HepG2 (cell line): ENCODE data around the gene CLNS1A. TPM values are rescaled to one million over a fixed set of nuclear protein-coding genes. Genes with fewer than 3 reads are reported as not detected.
A peak's percentile ranks its signal among the peaks of the same experiment; 100 is the strongest.

Experiments used
- BRF2 ChIP-seq: sonication (generic); formaldehyde crosslinking; IDR thresholded peaks from 2 replicates; pipeline ENCODE4 v1.8.1; 2022; ENCODE audit warnings: mild to moderate bottlenecking, missing genetic modification reagents
- FOXJ3 ChIP-seq: sonication (generic); formaldehyde crosslinking; IDR thresholded peaks from 2 replicates; pipeline ENCODE4 v1.4.0; 2020; ENCODE audit warnings: missing genetic modification reagents, mild to moderate bottlenecking, borderline replicate concordance
- KDM2A ChIP-seq: sonication (generic); formaldehyde crosslinking; IDR thresholded peaks from 2 replicates; pipeline ENCODE4 v1.4.0; 2020; ENCODE audit warnings: low read depth, missing genetic modification reagents, borderline replicate concordance
- KDM5B ChIP-seq: sonication (generic); formaldehyde crosslinking; IDR thresholded peaks from 2 replicates; pipeline ENCODE4 v1.4.0; 2020; ENCODE audit warnings: missing genetic modification reagents, mild to moderate bottlenecking, borderline replicate concordance
- MEIS2 ChIP-seq: sonication (generic); formaldehyde crosslinking; IDR thresholded peaks from 2 replicates; pipeline ENCODE4 v1.9.0; 2021; ENCODE audit warnings: mild to moderate bottlenecking, missing genetic modification reagents
- MTA1 ChIP-seq: sonication (generic); formaldehyde crosslinking; IDR thresholded peaks from 2 replicates; pipeline ENCODE4 v1.4.0; 2020; ENCODE audit warnings: missing genetic modification reagents, mild to moderate bottlenecking, borderline replicate concordance
- RARG ChIP-seq: sonication (generic); formaldehyde crosslinking; IDR thresholded peaks from 2 replicates; pipeline ENCODE4 v1.4.0; 2020; ENCODE audit warnings: low read depth, mild to moderate bottlenecking, missing genetic modification reagents
- REST ChIP-seq, 2 experiments: IDR thresholded peaks; 2 replicates each; pipeline ENCODE4 v1.6.1; 2011 to 2012; ENCODE audit warnings: low read length in 2 of 2, borderline replicate concordance in 1 of 2, low read depth in 1 of 2, mild to moderate bottlenecking in 1 of 2, moderate library complexity in 1 of 2
- SCMH1 ChIP-seq: sonication (generic); formaldehyde crosslinking; IDR thresholded peaks from 2 replicates; pipeline ENCODE4 v1.9.0; 2021; ENCODE audit warnings: missing genetic modification reagents, mild to moderate bottlenecking, borderline replicate concordance
- SMAD1 ChIP-seq: sonication (generic); formaldehyde crosslinking; IDR thresholded peaks from 2 replicates; pipeline ENCODE4 v1.4.0; 2020; ENCODE audit warnings: missing genetic modification reagents, low read depth, mild to moderate bottlenecking, borderline replicate concordance
- SMARCC2 ChIP-seq: fragments of 450-650 bp; IDR thresholded peaks from 2 replicates; pipeline ENCODE4 v1.6.1; 2017; ENCODE audit warnings: antibody characterized with exemption, mild to moderate bottlenecking
- SP5 ChIP-seq: IDR thresholded peaks from 2 replicates; pipeline ENCODE4 v1.6.1; 2016; ENCODE audit warnings: low read depth, borderline replicate concordance
- ZFAT ChIP-seq: sonication (generic); formaldehyde crosslinking; conservative IDR thresholded peaks from 2 replicates; pipeline ENCODE4 v1.8.1; 2023; ENCODE audit warnings: missing genetic modification reagents, inconsistent platforms
- ZNF333 ChIP-seq: sonication (generic); formaldehyde crosslinking; IDR thresholded peaks from 2 replicates; pipeline ENCODE4 v1.4.0; 2020; ENCODE audit warnings: mild to moderate bottlenecking, missing genetic modification reagents, borderline replicate concordance
- ZNF513 ChIP-seq: sonication (generic); formaldehyde crosslinking; conservative IDR thresholded peaks from 2 replicates; pipeline ENCODE4 v1.5.0; 2020; ENCODE audit warnings: missing genetic modification reagents
- ZNF782 ChIP-seq: sonication (generic); formaldehyde crosslinking; IDR thresholded peaks from 2 replicates; pipeline ENCODE4 v1.4.0; 2020; ENCODE audit warnings: missing genetic modification reagents, mild to moderate bottlenecking, borderline replicate concordance
- ZNF800 ChIP-seq: sonication (generic); formaldehyde crosslinking; IDR thresholded peaks from 2 replicates; pipeline ENCODE4 v1.4.0; 2020; ENCODE audit warnings: missing genetic modification reagents
- ZNF841 ChIP-seq: sonication (generic); formaldehyde crosslinking; IDR thresholded peaks from 2 replicates; pipeline ENCODE4 v1.8.1; 2023; ENCODE audit warnings: missing genetic modification reagents, borderline replicate concordance
- ZSCAN25 ChIP-seq: sonication (generic); formaldehyde crosslinking; IDR thresholded peaks from 2 replicates; pipeline ENCODE4 v1.8.0; 2022; ENCODE audit warnings: mild to moderate bottlenecking, missing genetic modification reagents
- polyA plus RNA-seq, 8 experiments: library from polyadenylated mRNA; depleted of rRNA in 3 of 8; stranded (reverse) in 7 of 8; unstranded in 1 of 8; fragments of >200 nt; fragmentation: Illumina TruSeq in 4 of 8; extraction: Trizol in 4 of 8; gene quantifications; 2 replicates each; pipeline versions ENCODE4 v1.2.1 to v1.2.3, GENCODE V29; 2011 to 2016; ENCODE audit warnings: low read depth in 4 of 8, missing spikeins in 1 of 8, mixed read lengths in 1 of 8; ENCODE audit not compliant: insufficient read depth in 1 of 8
- total RNA-seq, 5 experiments: library from RNA; depleted of rRNA; stranded (reverse); fragments of >200 nt; fragmentation: Illumina TruSeq; extraction: Trizol; gene quantifications; 2 replicates each; pipeline ENCODE4 v1.2.3, GENCODE V29; 2016; ENCODE audit warnings: low read depth in 1 of 5

The CLNS1A gene
- total and polyA plus RNA-seq, 2 of the 13 experiments (the other 11 are each of a cell fraction or from before 2014, with no cell fraction given), result 158 to 219 TPM

DNA sequence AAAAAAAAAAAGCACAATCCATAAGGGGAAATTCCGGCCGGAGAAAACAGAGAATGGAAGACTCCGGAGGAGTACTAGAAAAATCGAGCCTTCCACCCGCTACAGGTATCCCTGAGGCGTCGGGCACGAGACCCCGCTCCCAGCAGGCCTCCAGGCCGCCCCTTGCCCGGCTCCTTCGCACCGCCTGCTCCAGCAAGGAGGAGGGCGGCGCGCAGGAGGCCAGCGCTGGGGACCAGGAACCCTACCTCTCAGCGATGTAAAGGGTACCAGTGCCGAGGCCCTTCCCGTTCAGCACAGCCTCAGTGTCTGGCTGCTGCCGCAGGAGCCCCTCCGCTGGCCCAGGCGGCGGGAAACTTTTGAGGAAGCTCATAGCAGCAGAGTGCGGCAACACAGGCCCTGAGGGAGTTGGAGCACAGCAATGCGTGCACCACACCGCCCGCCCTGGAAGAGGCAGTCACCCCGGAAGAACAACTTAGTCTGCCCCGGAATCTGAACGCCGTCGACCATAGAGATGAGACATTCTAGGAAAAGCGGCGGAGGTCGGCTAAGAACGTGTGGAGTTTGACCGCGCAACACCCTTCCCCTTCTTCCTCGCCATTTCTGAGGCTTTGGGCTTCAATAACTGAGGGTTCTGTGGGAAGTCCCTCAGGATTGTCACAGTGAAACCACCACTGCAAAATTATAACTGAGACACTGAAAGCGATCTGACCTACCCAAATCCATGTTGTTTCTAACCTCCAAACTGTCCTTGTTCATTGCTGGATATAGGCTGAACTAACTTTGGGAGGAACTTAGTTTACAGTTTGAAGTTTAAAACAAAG, at the start of gene CLNS1A (continued):
- no peak for TF ChIP-seq SCMH1 (CRISPR knock-in tag)
- TF ChIP-seq KDM2A (CRISPR knock-in tag), result peak; percentile 74
- peak; percentile 46; the same call in 1 of the 2 replicates for TF ChIP-seq ZSCAN25 (CRISPR knock-in tag)
- no peak for TF ChIP-seq RARG (CRISPR knock-in tag)
- peak in 1 of 2 experiments; percentile 43; a peak in 1 of 4 replicates for TF ChIP-seq REST (IDR thresholded peaks at IDR 0.05; ENCODE audit: borderline replicate concordance in 1 of 2, low read depth in 1 of 2, low read length in 2 of 2)
- TF ChIP-seq MEIS2 (CRISPR knock-in tag), result peak; percentile 51; the same call in 1 of the 2 replicates
- TF ChIP-seq SMAD1 (CRISPR knock-in tag), result peak; percentile 30; the same call in 1 of the 2 replicates
- peak; percentile 69; the same call in 1 of the 2 replicates for TF ChIP-seq KDM5B (CRISPR knock-in tag)
- no peak for TF ChIP-seq ZFAT (CRISPR knock-in tag)
- 0 out of 2 replicates have a peak, but pooled peaks have one; percentile 22 for TF ChIP-seq SP5 (CRISPR knock-in tag)
- no peak for TF ChIP-seq ZNF841 (CRISPR knock-in tag)
- TF ChIP-seq FOXJ3, result no peak
- peak; percentile 66; the same call in 1 of the 2 replicates for TF ChIP-seq ZNF513 (CRISPR knock-in tag)
- peak; percentile 68; the same call in 1 of the 2 replicates for TF ChIP-seq ZNF333 (CRISPR knock-in tag)
- TF ChIP-seq MTA1 (CRISPR knock-in tag), result peak; percentile 65; the same call in 1 of the 2 replicates
- TF ChIP-seq SMARCC2, result no peak
- peak; percentile 69; the same call in 1 of the 2 replicates for TF ChIP-seq ZNF782 (CRISPR knock-in tag)
- peak; percentile 69 for TF ChIP-seq ZNF800 (CRISPR knock-in tag)
- peak; percentile 53; the same call in 1 of the 2 replicates for TF ChIP-seq BRF2 (CRISPR knock-in tag)
